ENCODE measurements around the gene AKR1E2. TPM values are rescaled to one million over a fixed set of nuclear protein-coding genes. Genes with fewer than 3 reads are reported as not detected.

The AKR1E2 gene
- total RNA-seq, 1 donor from 2014 or later, result 9.0 TPM

GRCh38 chr10:4813023-4813422 lies 13.0 kb upstream of the AKR1E2 start:
- intact Hi-C loops (cut with micrococcal nuclease), result no loop called here

DNA sequence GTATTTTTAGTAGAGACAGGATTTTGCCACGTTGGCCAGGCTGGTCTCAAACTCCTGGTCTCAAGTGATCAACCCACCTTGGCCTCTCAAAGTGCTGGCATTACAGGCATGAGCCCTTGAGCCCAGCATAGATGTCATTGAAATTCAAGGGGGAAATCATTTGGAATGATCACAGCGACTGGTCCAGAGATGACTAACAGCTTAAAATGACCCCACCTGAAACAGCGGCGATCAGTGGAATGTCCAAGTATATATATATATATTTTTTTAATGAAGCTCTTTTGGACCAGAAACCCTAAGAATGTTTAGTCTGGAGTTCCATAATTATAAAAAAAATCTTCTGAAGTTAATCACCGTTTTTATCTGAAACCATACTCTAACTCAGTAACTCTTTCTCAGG lies 12.5 kb upstream of the AKR1E2 start:
- intact Hi-C loops (cut with micrococcal nuclease), result no loop called here

DNA sequence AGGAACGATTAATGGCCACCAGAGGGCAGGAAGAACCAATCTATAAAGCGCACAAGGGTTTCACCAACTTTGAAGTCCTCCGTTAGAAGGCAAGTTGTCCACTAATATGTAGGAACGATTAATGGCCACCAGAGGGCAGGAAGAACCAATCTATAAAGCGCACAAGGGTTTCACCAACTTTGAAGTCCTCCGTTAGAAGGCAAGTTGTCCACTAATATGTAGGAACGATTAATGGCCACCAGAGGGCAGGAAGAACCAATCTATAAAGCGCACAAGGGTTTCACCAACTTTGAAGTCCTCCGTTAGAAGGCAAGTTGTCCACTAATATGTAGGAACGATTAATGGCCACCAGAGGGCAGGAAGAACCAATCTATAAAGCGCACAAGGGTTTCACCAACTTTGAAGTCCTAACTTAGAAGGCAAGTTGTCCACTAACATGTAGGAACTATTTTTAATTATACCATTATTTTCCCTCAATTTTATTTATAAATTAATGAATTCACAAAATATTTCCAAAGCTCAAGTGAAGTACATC lies 10.3 kb upstream of the AKR1E2 start:
- intact Hi-C loops (cut with micrococcal nuclease), result loop anchor here (1.0 to 5.0 kb wide), 9 partner anchors 11 to 1057 kb away; partner anchors contain the start of genes AKR1C3 and AKR1E2

GRCh38 chr10:4816966-4817365 lies 9.0 kb upstream of the AKR1E2 start:
- intact Hi-C loops (cut with micrococcal nuclease), result loop anchor here (1.0 to 5.0 kb wide), 2 partner anchors 466 to 1055 kb away; no protein-coding TSS in a partner anchor

- intact Hi-C loops (cut with micrococcal nuclease), result loop anchor here (5.0 kb wide), 1 partner anchor 1053 kb away; no protein-coding TSS in a partner anchor
These were observed 6.9 kb upstream of the AKR1E2 start for GRCh38 chr10:4819067-4819466.

DNA sequence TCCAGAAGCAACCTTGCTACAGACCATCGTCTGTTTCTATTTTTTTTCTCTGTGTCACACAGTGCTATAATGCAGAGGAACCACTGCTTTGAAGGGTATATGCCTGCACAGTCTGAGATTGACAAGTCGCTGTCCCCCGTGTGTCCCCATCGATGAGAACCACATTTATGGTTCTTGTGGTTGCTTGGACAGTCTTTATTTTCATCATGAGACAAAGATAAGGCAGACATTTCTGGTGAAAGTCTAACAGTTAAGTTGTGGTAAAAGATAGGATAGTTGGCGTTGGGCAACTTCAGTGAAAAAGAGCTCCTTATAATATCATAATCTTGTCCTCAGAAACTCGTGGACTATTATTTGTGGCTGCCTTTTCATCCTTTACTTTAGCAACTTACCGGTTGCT lies 6.3 kb upstream of the AKR1E2 start:
- intact Hi-C loops (cut with micrococcal nuclease), result loop anchor here (5.0 to 10.0 kb wide), 2 partner anchors 995 to 1053 kb away; partner anchors contain the start of gene GDI2

DNA sequence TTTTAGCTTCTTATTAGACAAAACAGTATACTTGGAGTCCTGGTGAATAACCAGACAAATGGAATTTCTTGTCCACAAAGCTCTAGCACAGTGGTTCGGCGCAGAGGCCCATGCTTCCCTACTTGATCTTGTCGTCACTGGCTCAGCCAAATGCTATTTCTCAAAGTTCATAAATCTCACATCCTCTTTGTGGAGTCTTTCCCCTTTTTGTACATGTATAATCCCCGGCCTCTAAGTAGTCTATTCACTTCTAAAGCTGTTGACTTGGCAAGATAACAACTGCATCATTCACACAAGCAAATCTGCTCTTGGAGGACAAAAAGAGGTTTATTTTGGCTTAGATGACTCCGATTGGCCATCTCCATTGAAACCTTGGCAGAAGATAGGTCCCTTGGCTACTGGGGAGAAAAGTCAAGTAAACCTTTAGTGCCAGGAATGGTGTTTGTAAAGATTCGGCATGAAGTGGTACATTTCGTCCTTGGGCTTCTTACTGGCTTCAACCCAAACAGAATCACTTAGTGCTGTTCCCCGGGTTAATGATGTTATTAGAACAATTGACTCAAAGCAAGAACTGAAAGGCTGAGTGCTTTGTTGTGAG lies 5.1 kb upstream of the AKR1E2 start:
- intact Hi-C loops (cut with micrococcal nuclease), result loop anchor here (10.0 kb wide), 1 partner anchor 994 kb away; the partner anchor contains the start of gene GDI2

DNA sequence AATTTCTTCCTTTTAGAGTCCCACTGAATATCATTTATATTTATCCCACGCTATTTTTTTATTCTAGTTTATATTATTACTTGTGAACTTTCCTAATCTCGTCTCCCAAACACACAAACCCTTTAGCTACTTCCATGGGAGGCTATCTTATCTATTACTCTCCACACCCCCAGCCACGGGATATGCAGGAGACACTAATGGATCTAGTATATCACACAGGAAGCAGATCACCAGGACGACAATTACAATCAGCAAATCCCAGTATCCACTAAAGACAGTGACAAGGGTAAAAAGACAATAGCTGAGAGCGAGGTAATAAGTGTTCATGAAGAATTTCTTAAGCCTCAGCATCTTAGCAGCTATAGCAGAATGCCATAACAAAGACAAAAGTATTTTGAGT lies 3.8 kb upstream of the AKR1E2 start:
- intact Hi-C loops (cut with micrococcal nuclease), result loop anchor here (10.0 kb wide), 1 partner anchor 993 kb away; the partner anchor contains the start of gene GDI2

DNA sequence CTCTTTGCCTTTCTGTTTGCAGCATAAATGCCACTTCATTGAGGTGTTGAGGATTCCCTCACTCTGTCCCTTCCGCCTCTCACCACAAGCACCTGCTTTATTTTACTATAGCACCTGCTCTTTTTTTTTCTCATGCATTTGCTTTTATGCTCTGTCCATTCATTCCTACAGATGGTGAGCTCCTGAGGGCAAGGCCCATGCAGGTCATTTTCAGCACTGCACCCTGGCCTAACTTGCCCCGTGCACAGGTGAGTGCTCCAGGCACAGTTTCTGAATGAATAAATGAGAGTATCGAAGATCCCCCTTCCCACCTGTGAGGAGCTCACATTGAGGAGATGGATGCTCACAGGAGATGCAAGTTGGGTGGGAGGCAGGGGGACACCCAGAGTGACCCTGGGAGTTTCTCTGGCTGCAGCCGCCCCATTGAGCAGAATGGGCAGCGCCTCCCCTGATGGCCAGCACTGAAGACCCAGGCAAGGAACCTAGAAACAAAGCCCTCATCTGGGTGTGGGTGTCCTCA lies 1.2 kb upstream of the AKR1E2 start:
- intact Hi-C loops (cut with micrococcal nuclease), result loop anchor here (5.0 to 10.0 kb wide), 2 partner anchors 802 to 990 kb away; partner anchors contain the start of gene GDI2

GRCh38 chr10:4825456-4825867 lies 545 bp upstream of the AKR1E2 start:
- intact Hi-C loops (cut with micrococcal nuclease), result loop anchor here (5.0 to 10.0 kb wide), 2 partner anchors 802 to 989 kb away; partner anchors contain the start of gene GDI2

DNA sequence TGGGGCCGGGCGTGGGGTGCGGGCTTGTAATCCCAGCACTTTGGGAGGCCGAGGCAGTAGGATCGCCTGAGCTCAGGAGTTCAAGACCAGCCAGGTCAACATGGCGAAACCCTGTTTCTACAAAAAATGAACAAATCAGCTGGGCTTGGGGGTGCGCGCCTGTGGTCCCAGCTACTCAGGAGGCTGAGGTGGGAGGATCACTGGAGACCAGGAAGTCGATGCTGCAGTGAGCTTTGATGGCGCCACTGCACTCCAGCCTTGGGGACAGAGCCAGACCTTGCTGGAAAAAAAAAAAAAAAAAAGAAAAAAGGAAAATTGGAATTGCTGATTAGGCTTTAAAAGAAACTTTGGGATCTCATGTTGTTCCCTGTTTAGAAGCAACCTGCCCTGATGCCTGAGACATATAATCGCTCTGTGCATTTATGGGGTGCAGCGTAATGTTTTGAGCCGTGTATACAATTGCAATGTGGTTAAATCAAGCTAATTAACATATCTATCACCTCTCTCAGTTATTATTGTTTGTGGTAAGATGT lies 851 bp downstream of the AKR1E2 start:
- intact Hi-C loops (cut with micrococcal nuclease), result loop anchor here (1.0 to 10.0 kb wide), 9 partner anchors 8 to 988 kb away; partner anchors contain the start of gene GDI2

- intact Hi-C loops (cut with micrococcal nuclease), result loop anchor here (5.0 to 10.0 kb wide), 2 partner anchors 799 to 987 kb away; partner anchors contain the start of gene GDI2
These were observed 2.0 kb downstream of the AKR1E2 start for GRCh38 chr10:4828005-4828404.

- intact Hi-C loops (cut with micrococcal nuclease), result no loop called here
These were observed 4.5 kb downstream of the AKR1E2 start for GRCh38 chr10:4830551-4830950.

DNA sequence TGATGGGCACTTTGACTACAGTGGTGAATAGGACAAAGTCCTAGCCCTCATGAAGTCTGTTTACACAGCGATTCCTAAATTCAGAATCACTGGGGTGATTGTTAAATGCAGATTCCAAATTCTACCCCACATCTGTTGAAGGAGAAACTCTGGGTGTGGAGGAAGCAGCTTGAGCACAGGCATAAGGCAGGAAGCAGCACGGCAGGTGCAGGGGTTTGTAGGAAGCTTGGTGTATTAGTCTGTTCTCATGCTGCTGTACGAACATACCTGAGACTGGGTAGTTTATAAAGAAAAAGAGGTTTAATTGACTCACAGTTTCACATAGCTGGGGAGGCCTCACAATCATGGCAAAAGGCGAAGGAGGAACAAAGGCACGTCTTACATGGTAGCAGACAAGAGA lies 5.1 kb downstream of the AKR1E2 start:
- intact Hi-C loops (cut with micrococcal nuclease), result no loop called here

- intact Hi-C loops (cut with micrococcal nuclease), result no loop called here
These were observed 7.3 kb downstream of the AKR1E2 start for GRCh38 chr10:4833286-4833685.

DNA sequence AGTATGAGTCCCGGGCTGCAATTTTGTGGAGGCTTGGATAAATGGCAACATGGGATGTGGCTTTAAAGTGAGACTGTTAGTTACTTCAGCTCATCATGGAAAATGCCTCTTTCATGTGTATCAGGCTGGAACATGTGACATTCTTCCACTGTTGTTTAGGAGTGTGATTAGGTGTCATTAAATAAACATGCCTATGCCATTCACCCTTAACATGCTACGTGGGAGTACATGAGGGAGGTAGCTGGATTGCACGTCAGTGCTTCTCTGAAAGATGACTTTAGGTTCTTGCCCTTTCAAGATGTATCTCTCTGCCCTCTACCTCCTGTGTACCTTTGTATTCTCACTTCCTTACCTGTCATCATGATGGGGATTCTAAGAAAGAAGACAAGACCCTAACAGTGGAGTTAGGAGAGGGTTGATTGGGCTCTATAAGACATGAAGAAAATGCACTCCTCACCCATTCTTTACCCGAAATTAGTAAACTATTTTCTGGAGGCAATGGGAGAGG lies 8.9 kb downstream of the AKR1E2 start:
- intact Hi-C loops (cut with micrococcal nuclease), result loop anchor here (1.0 kb wide), 1 partner anchor 9 kb away; the partner anchor contains the start of gene AKR1E2

- intact Hi-C loops (cut with micrococcal nuclease), result loop anchor here (1.0 kb wide), 1 partner anchor 9 kb away; the partner anchor contains the start of gene AKR1E2
These were observed 9.5 kb downstream of the AKR1E2 start for GRCh38 chr10:4835494-4835918.

- intact Hi-C loops (cut with micrococcal nuclease), result no loop called here
These were observed 10.5 kb downstream of the AKR1E2 start for GRCh38 chr10:4836416-4836969.

DNA sequence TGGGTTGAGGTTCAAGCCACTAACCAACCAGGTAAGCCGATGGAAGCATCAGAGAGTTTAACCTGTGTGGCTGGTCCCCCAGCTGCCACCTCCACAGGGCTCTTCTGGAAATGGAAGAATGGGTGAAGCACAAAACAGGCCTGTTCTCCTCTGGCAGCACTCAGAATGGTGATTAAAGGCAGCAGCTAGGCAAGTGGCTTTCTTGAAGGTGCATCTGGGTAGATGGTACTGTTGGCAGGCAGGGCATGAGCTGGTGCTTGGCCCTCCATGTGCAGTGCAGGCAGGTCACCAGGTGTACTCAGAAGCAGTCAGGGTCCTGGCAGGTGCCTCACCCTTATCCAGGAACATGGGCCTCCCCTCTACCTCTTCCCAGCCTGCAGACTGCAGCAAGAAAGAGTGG lies 11.5 kb downstream of the AKR1E2 start:
- intact Hi-C loops (cut with micrococcal nuclease), result no loop called here

- intact Hi-C loops (cut with micrococcal nuclease), result no loop called here
These were observed 12.7 kb downstream of the AKR1E2 start for GRCh38 chr10:4838743-4839142.

- intact Hi-C loops (cut with micrococcal nuclease), result no loop called here
These were observed 13.3 kb downstream of the AKR1E2 start for GRCh38 chr10:4839353-4839752.
